ENCODE data around the gene RSBN1L. TPM values are rescaled to one million over a fixed set of nuclear protein-coding genes. Genes with fewer than 3 reads are reported as not detected.

Gene RSBN1L
- polyA plus RNA-seq, 1 of the 3 experiments (the other 2 are of a cell fraction), result 6.5 TPM

DNA sequence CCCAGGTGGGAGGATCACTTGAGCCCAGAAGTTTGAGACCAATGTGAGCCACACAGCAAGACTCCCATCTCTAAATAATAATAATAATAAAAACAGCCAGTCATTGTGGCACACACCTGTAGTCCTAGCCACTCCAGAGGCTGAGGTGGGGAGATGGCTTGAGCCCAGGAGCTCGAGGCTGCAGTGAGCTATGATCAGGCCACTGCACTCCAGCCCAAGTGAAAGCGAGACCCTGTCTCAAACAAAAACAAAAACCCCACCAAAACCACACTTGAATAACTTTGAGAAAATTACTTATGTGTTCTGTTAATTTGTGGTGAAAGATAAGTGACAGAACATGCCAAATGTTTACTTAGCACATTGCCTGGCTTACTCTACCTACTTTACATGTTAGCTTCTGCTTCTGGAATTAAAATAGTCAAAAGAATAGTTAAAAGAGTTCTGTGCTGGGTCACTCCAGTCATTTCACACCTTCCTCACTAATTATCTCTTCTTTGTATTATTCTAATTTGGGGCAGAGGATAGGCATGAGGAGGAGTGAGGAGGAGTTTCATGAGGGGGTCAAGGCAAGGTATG, 92.2 kb downstream of the RSBN1L start:
- no peak for DNase-seq
- Histone ChIP-seq H3K79me2 (ENCODE audit: insufficient read depth) (peaks cover 6% of the 10 kb centered on the region; the same call in 1 of the 2 replicates), H4K20me1 (ENCODE audit: insufficient read depth) (no peaks in the 10 kb centered on the region), H3F3A (replicated peaks; ENCODE audit: insufficient read depth) (peaks cover 17% of the 10 kb centered on the region), H3K36me3 (replicated peaks in 1 of 2; ENCODE audit: control insufficient read depth in 1 of 2, insufficient read depth in 2 of 2, low read length in 1 of 2) (peaks cover 5 to 21% of the 10 kb centered on the region in 2 experiments), H3K4me1 (ENCODE audit: control insufficient read depth in 1 of 2, insufficient read depth in 2 of 2, low read depth in 1 of 2, low read length in 1 of 2) (no peaks in the 10 kb centered on the region), H3K27me3 (ENCODE audit: insufficient read depth) (no peaks in the 10 kb centered on the region), H3K9me2 (no peaks in the 10 kb centered on the region), H3K4me3 (ENCODE audit: low read depth in 2 of 2, low read length in 1 of 2) (no peak overlapping the region), H3K27ac (ENCODE audit: low read depth in 2 of 2, low read length in 1 of 2) (no peak overlapping the region), H3K9me3 (no peaks in the 10 kb centered on the region), H2AFZ (ENCODE audit: low read depth) (no peak overlapping the region), H3K9ac (no peak overlapping the region), H3K4me2 (no peak overlapping the region)
- WGBS (ENCODE audit: low lambda C conversion rate), result 100% methylated on average over 2 of the region's 2 CpGs
- ChIA-PET CTCF (interaction anchor here (1.0 to 1.3 kb wide), 2 partner anchors 29 to 137 kb away, joined by 4 to 5 read pairs; no protein-coding TSS in a partner anchor), POLR2A (no interaction called here)
- no peak for TF ChIP-seq TCF12 (IDR thresholded peaks at IDR 0.05)
- TF ChIP-seq, protein P1, sequence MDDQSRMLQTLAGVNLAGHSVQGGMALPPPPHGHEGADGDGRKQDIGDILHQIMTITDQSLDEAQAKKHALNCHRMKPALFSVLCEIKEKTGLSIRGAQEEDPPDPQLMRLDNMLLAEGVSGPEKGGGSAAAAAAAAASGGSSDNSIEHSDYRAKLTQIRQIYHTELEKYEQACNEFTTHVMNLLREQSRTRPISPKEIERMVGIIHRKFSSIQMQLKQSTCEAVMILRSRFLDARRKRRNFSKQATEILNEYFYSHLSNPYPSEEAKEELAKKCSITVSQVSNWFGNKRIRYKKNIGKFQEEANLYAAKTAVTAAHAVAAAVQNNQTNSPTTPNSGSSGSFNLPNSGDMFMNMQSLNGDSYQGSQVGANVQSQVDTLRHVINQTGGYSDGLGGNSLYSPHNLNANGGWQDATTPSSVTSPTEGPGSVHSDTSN (IDR thresholded peaks at IDR 0.05), result no peak
- no peak for TF ChIP-seq GATA2 (CRISPR knock-in tag; IDR thresholded peaks at IDR 0.05)

- Histone ChIP-seq H3K4me3 (ENCODE audit: low read depth in 2 of 2, low read length in 1 of 2) (no peak overlapping the region), H3K27ac (ENCODE audit: low read depth in 2 of 2, low read length in 1 of 2) (no peak overlapping the region; a peak in 1 of 4 replicates), H3K9ac (no peak overlapping the region), H3K27me3 (ENCODE audit: insufficient read depth) (no peaks in the 10 kb centered on the region), H3K36me3 (replicated peaks in 1 of 2; ENCODE audit: control insufficient read depth in 1 of 2, insufficient read depth in 2 of 2, low read length in 1 of 2) (peaks cover 10 to 25% of the 10 kb centered on the region in 2 experiments), H3K4me1 (ENCODE audit: control insufficient read depth in 1 of 2, insufficient read depth in 2 of 2, low read depth in 1 of 2, low read length in 1 of 2) (no peaks in the 10 kb centered on the region; a peak in 1 of 4 replicates), H3F3A (replicated peaks; ENCODE audit: insufficient read depth) (peaks cover 17% of the 10 kb centered on the region), H3K4me2 (no peak overlapping the region), H3K9me2 (no peaks in the 10 kb centered on the region), H4K20me1 (ENCODE audit: insufficient read depth) (0 out of 2 replicates have a peak, but pooled peaks cover 2% of the 10 kb centered on the region), H3K79me2 (ENCODE audit: insufficient read depth) (peaks cover 36% of the 10 kb centered on the region), H3K9me3 (no peaks in the 10 kb centered on the region), H2AFZ (ENCODE audit: low read depth) (no peak overlapping the region)
- ChIA-PET CTCF (no interaction called here), POLR2A (interaction anchor here (0.7 kb wide), 1 partner anchor 973 kb away, joined by 3 read pairs; no protein-coding TSS in a partner anchor)
- TF ChIP-seq TEAD4 (IDR thresholded peaks at IDR 0.05; ENCODE audit: borderline replicate concordance, insufficient read depth), result no peak
- TF ChIP-seq, protein P2, sequence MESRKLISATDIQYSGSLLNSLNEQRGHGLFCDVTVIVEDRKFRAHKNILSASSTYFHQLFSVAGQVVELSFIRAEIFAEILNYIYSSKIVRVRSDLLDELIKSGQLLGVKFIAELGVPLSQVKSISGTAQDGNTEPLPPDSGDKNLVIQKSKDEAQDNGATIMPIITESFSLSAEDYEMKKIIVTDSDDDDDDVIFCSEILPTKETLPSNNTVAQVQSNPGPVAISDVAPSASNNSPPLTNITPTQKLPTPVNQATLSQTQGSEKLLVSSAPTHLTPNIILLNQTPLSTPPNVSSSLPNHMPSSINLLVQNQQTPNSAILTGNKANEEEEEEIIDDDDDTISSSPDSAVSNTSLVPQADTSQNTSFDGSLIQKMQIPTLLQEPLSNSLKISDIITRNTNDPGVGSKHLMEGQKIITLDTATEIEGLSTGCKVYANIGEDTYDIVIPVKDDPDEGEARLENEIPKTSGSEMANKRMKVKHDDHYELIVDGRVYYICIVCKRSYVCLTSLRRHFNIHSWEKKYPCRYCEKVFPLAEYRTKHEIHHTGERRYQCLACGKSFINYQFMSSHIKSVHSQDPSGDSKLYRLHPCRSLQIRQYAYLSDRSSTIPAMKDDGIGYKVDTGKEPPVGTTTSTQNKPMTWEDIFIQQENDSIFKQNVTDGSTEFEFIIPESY (IDR thresholded peaks at IDR 0.05; ENCODE audit: borderline replicate concordance, low read depth), result no peak
- no peak for TF ChIP-seq RCOR1 (IDR thresholded peaks at IDR 0.05; ENCODE audit: low read length)
- TF ChIP-seq, protein P1 (IDR thresholded peaks at IDR 0.05), result no peak
- no peak for TF ChIP-seq NRF1 (IDR thresholded peaks at IDR 0.05; ENCODE audit: low read depth, low read length)
- no peak for TF ChIP-seq GATA2 (CRISPR knock-in tag; IDR thresholded peaks at IDR 0.05)
- TF ChIP-seq FOXJ3 (CRISPR knock-in tag; IDR thresholded peaks at IDR 0.05), result no peak
- TF ChIP-seq GABPA (IDR thresholded peaks at IDR 0.05; ENCODE audit: low read depth), result no peak
- no peak for TF ChIP-seq MAX (IDR thresholded peaks at IDR 0.05; ENCODE audit: low read depth)
- TF ChIP-seq, protein P3, sequence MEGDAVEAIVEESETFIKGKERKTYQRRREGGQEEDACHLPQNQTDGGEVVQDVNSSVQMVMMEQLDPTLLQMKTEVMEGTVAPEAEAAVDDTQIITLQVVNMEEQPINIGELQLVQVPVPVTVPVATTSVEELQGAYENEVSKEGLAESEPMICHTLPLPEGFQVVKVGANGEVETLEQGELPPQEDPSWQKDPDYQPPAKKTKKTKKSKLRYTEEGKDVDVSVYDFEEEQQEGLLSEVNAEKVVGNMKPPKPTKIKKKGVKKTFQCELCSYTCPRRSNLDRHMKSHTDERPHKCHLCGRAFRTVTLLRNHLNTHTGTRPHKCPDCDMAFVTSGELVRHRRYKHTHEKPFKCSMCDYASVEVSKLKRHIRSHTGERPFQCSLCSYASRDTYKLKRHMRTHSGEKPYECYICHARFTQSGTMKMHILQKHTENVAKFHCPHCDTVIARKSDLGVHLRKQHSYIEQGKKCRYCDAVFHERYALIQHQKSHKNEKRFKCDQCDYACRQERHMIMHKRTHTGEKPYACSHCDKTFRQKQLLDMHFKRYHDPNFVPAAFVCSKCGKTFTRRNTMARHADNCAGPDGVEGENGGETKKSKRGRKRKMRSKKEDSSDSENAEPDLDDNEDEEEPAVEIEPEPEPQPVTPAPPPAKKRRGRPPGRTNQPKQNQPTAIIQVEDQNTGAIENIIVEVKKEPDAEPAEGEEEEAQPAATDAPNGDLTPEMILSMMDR (IDR thresholded peaks at IDR 0.05), result no peak
- no peak for TF ChIP-seq CHD2 (IDR thresholded peaks at IDR 0.05; ENCODE audit: low read length, partially characterized antibody)
- TF ChIP-seq JUND (IDR thresholded peaks at IDR 0.05), result no peak
- no peak for TF ChIP-seq SMC3 (IDR thresholded peaks at IDR 0.05; ENCODE audit: low read depth, low read length)
- TF ChIP-seq MEF2A (IDR thresholded peaks at IDR 0.05; ENCODE audit: borderline replicate concordance, low read depth), result no peak
- no peak for TF ChIP-seq POLR2AphosphoS5 (IDR thresholded peaks at IDR 0.05; ENCODE audit: low read depth, low read length)
- DNase-seq, result no peak
- 90% methylated on average over 6 of the region's 6 CpGs for WGBS (ENCODE audit: low lambda C conversion rate)
These were observed 95.1 kb downstream of the RSBN1L start for GRCh38 chr7:77791336-77791735.
